ENCODE data around the gene FBN2.

FBN2 gene

GRCh38 chr5:128413356-128413755 is 124.7 kb downstream of the FBN2 start:
- no peak for DNase-seq (ENCODE audit: low read depth)
- H3K4me3 ChIP-seq (ENCODE audit: low read depth, low read length): no peak overlapping the region
- no peak for TF ChIP-seq CTCF (IDR thresholded peaks at IDR 0.05; ENCODE audit: insufficient read depth, low read depth, low read length, missing control alignments)

- no peak for TF ChIP-seq CTCF (IDR thresholded peaks at IDR 0.05; ENCODE audit: insufficient read depth, low read depth, low read length, missing control alignments)
- H3K4me3 ChIP-seq (ENCODE audit: low read depth, low read length): no peak overlapping the region
- DNase-seq (ENCODE audit: low read depth): no peak
Measured at GRCh38 chr5:128412145-128412930, 125.7 kb downstream of the FBN2 start.

- no peak for DNase-seq (ENCODE audit: low read depth)
- H3K4me3 ChIP-seq (ENCODE audit: low read depth, low read length): no peak overlapping the region
- TF ChIP-seq CTCF (IDR thresholded peaks at IDR 0.05; ENCODE audit: insufficient read depth, low read depth, low read length, missing control alignments): no peak
Measured at GRCh38 chr5:128409166-128409800, 128.8 kb downstream of the FBN2 start.

- no peak for TF ChIP-seq CTCF (IDR thresholded peaks at IDR 0.05; ENCODE audit: insufficient read depth, low read depth, low read length, missing control alignments)
- DNase-seq (ENCODE audit: low read depth): peak; percentile 24
- H3K4me3 ChIP-seq (ENCODE audit: low read depth, low read length): no peak overlapping the region
Measured at GRCh38 chr5:128408622-128409021, 129.4 kb downstream of the FBN2 start.

- TF ChIP-seq CTCF (IDR thresholded peaks at IDR 0.05; ENCODE audit: insufficient read depth, low read depth, low read length, missing control alignments): no peak
Measured at GRCh38 chr5:128407944-128408343, 130.1 kb downstream of the FBN2 start.

GRCh38 chr5:128406803-128407202 is 131.2 kb downstream of the FBN2 start:
- no peak for DNase-seq (ENCODE audit: low read depth)
- no peak overlapping the region for H3K4me3 ChIP-seq (ENCODE audit: low read depth, low read length)
- no peak for TF ChIP-seq CTCF (IDR thresholded peaks at IDR 0.05; ENCODE audit: insufficient read depth, low read depth, low read length, missing control alignments)

More at GRCh38 chr5:128407944-128408343, 130.1 kb downstream of the FBN2 start:
- no peak for DNase-seq (ENCODE audit: low read depth)
- H3K4me3 ChIP-seq (ENCODE audit: low read depth, low read length): no peak overlapping the region

Data from GM12865 (cell line).